Keratinocyte (primary cell): ENCODE results near the gene NEURL1. TPM values are rescaled to one million over a fixed set of nuclear protein-coding genes. Genes with fewer than 3 reads are reported as not detected.
A peak's percentile ranks its signal among the peaks of the same experiment; 100 is the strongest.

ENCODE experiments used
- DNase-seq: peaks from one replicate; pipeline ENCODE4 v3.0.0-alpha.2; 2011; ENCODE audit warnings: low read depth, missing footprints, low spot score
- FAIRE-seq: peaks from 2 replicates; lab custom pipeline; 2011; peaks lifted over from hg19 to GRCh38; lab: Jason Lieb, UNC
- H2AFZ ChIP-seq: 2 replicates; pipeline ENCODE4 v1.6.0; 2012; ENCODE audit warnings: low read length, control low read depth, inconsistent platforms; ENCODE audit not compliant: control insufficient read depth
- H3K27ac ChIP-seq: 2 replicates; pipeline ENCODE4 v1.5.1; 2011; ENCODE audit warnings: low read length; ENCODE audit not compliant: control insufficient read depth, insufficient read depth
- H3K27me3 ChIP-seq: 3 replicates; pipeline ENCODE4 v1.6.0; 2011; ENCODE audit warnings: low read length; ENCODE audit not compliant: control insufficient read depth, insufficient read depth; ENCODE audit errors: extremely low read depth
- H3K36me3 ChIP-seq, 2 experiments: 2 replicates in 1 of 2; 3 replicates in 1 of 2; pipeline ENCODE4 v1.5.1; 2011; ENCODE audit warnings: low read length in 2 of 2, mild to moderate bottlenecking in 1 of 2; ENCODE audit not compliant: control insufficient read depth in 2 of 2, insufficient read depth in 2 of 2; ENCODE audit errors: extremely low read depth in 1 of 2
- H3K4me1 ChIP-seq: 3 replicates; pipeline ENCODE4 v1.5.1; 2011; ENCODE audit warnings: low read length; ENCODE audit not compliant: control insufficient read depth, insufficient read depth; ENCODE audit errors: extremely low read depth
- H3K4me2 ChIP-seq: 3 replicates; pipeline ENCODE4 v1.6.0; 2011; ENCODE audit warnings: low read depth, low read length; ENCODE audit not compliant: control insufficient read depth, insufficient read depth; ENCODE audit errors: extremely low read depth
- H3K4me3 ChIP-seq, 3 experiments: fragments of 200-600 bp in 1 of 3; sonication (generic) in 1 of 3; 2 replicates in 2 of 3; 3 replicates in 1 of 3; pipeline ENCODE4 v1.5.1; 2011 to 2016; ENCODE audit warnings: low read length in 3 of 3, mild to moderate bottlenecking in 3 of 3, control low read depth in 2 of 3, inconsistent platforms in 1 of 3, low read depth in 1 of 3, mixed read lengths in 1 of 3, mixed run types in 1 of 3, moderate library complexity in 1 of 3; ENCODE audit not compliant: control insufficient read depth in 2 of 3, insufficient read depth in 2 of 3; ENCODE audit errors: extremely low read depth in 1 of 3
- H3K79me2 ChIP-seq: 2 replicates; pipeline ENCODE4 v1.6.0; 2012; ENCODE audit warnings: low read length; ENCODE audit not compliant: control insufficient read depth, insufficient read depth
- H3K9ac ChIP-seq: 3 replicates; pipeline ENCODE4 v1.6.0; 2011; ENCODE audit warnings: low read length; ENCODE audit not compliant: control insufficient read depth, insufficient read depth; ENCODE audit errors: extremely low read depth
- H3K9me1 ChIP-seq: 3 replicates; pipeline ENCODE4 v1.6.0; 2011; ENCODE audit warnings: low read length; ENCODE audit not compliant: control insufficient read depth, insufficient read depth; ENCODE audit errors: extremely low read depth
- H3K9me3 ChIP-seq: 2 replicates; pipeline ENCODE4 v1.5.1; 2012; ENCODE audit warnings: low read depth, low read length; ENCODE audit not compliant: control insufficient read depth
- H4K20me1 ChIP-seq: 3 replicates; pipeline ENCODE4 v1.6.0; 2011; ENCODE audit warnings: low read length; ENCODE audit not compliant: control insufficient read depth, insufficient read depth; ENCODE audit errors: extremely low read depth
- CTCF ChIP-seq, 3 experiments: IDR thresholded peaks in 1 of 3; conservative IDR thresholded peaks in 1 of 3; optimal IDR thresholded peaks in 1 of 3; 2 replicates in 2 of 3; 3 replicates in 1 of 3; pipeline versions ENCODE3 to v1.5.1; 2011; ENCODE audit warnings: low read length in 3 of 3, mild to moderate bottlenecking in 3 of 3, moderate library complexity in 2 of 3, control low read depth in 1 of 3, inconsistent platforms in 1 of 3; ENCODE audit not compliant: insufficient read depth in 2 of 3; ENCODE audit errors: extremely low read depth in 1 of 3
- EZH2 ChIP-seq: IDR thresholded peaks from one replicate; pipeline ENCODE4 v1.6.1; 2012; ENCODE audit warnings: inconsistent platforms, mild to moderate bottlenecking, low read length, moderate library complexity
- dilution Hi-C: fragments of 300-500 bp; cut with MboI; formaldehyde crosslinking; loops from one replicate; pipeline ENCODE4 v1.7.0; 2020; ENCODE audit warnings: low sequenced_read_pairs; ENCODE audit not compliant: extremely low pct_ligation_motif_present
- polyA plus RNA-seq, 5 experiments: library from polyadenylated mRNA; depleted of rRNA in 3 of 5; stranded (reverse) in 3 of 5; stranded (forward) in 1 of 5; unstranded in 1 of 5; fragments of >200 nt; gene quantifications; 1 replicate in 1 of 5; 2 replicates in 3 of 5; 3 replicates in 1 of 5; pipeline versions ENCODE4 v1.2.1 to v1.2.3, GENCODE V29; 2011 to 2012; ENCODE audit warnings: missing spikeins in 2 of 5, low read depth in 1 of 5, low replicate concordance in 1 of 5

Gene NEURL1
- polyA plus RNA-seq, 1 donor (not counting 4 experiments of a cell fraction or from before 2014, with no cell fraction given), result 0.03 TPM

- dilution Hi-C loops, result no loop called here
- Histone ChIP-seq H3K9me1 (peaks cover 4% of the 10 kb centered on the region), H4K20me1 (peaks cover 22% of the 10 kb centered on the region)
Observed at GRCh38 chr10:103641326-103641725, 147.8 kb downstream of the NEURL1 start.

More at GRCh38 chr10:103641326-103641725, 147.8 kb downstream of the NEURL1 start:
- FAIRE-seq (peak; percentile 65), DNase-seq (no peak)
- H3K9ac ChIP-seq, result no peak overlapping the region
- H3K27me3 ChIP-seq, result no peaks in the 10 kb centered on the region
- H3K27ac ChIP-seq, result no peak overlapping the region
- H3K4me1 ChIP-seq, result peaks cover 10% of the 10 kb centered on the region
- H3K4me2 ChIP-seq, result no peak overlapping the region
- no peak overlapping the region for H2AFZ ChIP-seq
- peaks cover 37 to 42% of the 10 kb centered on the region in 2 experiments for H3K36me3 ChIP-seq
- H3K9me3 ChIP-seq, result no peaks in the 10 kb centered on the region
- H3K4me3 ChIP-seq, result no peak overlapping the region
- peaks cover 73% of the 10 kb centered on the region for H3K79me2 ChIP-seq
- TF ChIP-seq CTCF (optimal IDR thresholded peaks at IDR 0.05 in 1 of 3, IDR thresholded peaks at IDR 0.05 in 1 of 3, conservative IDR thresholded peaks at IDR 0.05 in 1 of 3; ENCODE audit: extremely low read depth in 1 of 3, insufficient read depth in 2 of 3, low read length in 3 of 3), result no peak
- no peak for TF ChIP-seq EZH2

Other genes with a start within 250 kb of the NEURL1 start
- gene RPEL1, start 247.8 kb upstream of the NEURL1 start, polyA plus RNA-seq, result 0.04 to 0.11 TPM (median 0.05 TPM) in 3 replicates
- gene INA, start 216.6 kb upstream of the NEURL1 start, polyA plus RNA-seq, result 3.4 to 4.6 TPM (median 4.2 TPM) in 3 replicates
- gene PCGF6, start 142.6 kb upstream of the NEURL1 start, polyA plus RNA-seq, result 4.6 to 11.1 TPM (median 7.5 TPM) in 3 replicates
- gene TAF5, start 125.7 kb upstream of the NEURL1 start, polyA plus RNA-seq, result 2.4 to 4.4 TPM (median 2.8 TPM) in 3 replicates
- gene ATP5MK, start 97.2 kb upstream of the NEURL1 start, polyA plus RNA-seq, result 364 to 745 TPM (median 575 TPM) in 3 replicates
- 28.6 to 39.4 TPM (median 32.1 TPM) in 3 replicates for gene PDCD11, start 97.1 kb upstream of the NEURL1 start, polyA plus RNA-seq
- gene CALHM2, start 41.3 kb upstream of the NEURL1 start, polyA plus RNA-seq, result 0.92 to 1.2 TPM (median 1.1 TPM) in 3 replicates
- gene CALHM1, start 34.8 kb upstream of the NEURL1 start, polyA plus RNA-seq, result 0.02 TPM in 1 of 3 replicates, not detected in the others
- gene CALHM3, start 14.5 kb upstream of the NEURL1 start, polyA plus RNA-seq, result not detected in 3 replicates